ENCODE results near the gene INTS14. TPM values are rescaled to one million over a fixed set of nuclear protein-coding genes. Genes with fewer than 3 reads are reported as not detected.

Gene INTS14
- total and polyA plus RNA-seq, 2 of the 8 experiments (the other 6 are each of a cell fraction or from before 2014, with no cell fraction given), result 33.1 to 33.7 TPM

GRCh38 chr15:65540314-65540713 lies 70.6 kb downstream of the INTS14 start:
- no peaks in the 10 kb centered on the region; the same call in 1 of the 2 replicates for H3K79me1 ChIP-seq (ENCODE audit: low read depth, low read length)
- no peaks in the 10 kb centered on the region for H3K4me1 ChIP-seq (replicated peaks in 1 of 4; ENCODE audit: control insufficient read depth in 3 of 4, insufficient read depth in 4 of 4, low read length in 3 of 4)
- no peak overlapping the region for H2BK5ac ChIP-seq (ENCODE audit: low read depth, low read length)
- no peak overlapping the region for H4K91ac ChIP-seq (replicated peaks; ENCODE audit: insufficient read length, low read length)
- H2BK12ac ChIP-seq (ENCODE audit: low read depth, low read length), result no peak overlapping the region
- no peak overlapping the region for H3K18ac ChIP-seq (ENCODE audit: extremely low read depth, low read length)
- WGBS, 2 experiments (ENCODE audit: extremely low coverage in 1 of 2, insufficient coverage in 1 of 2, insufficient read length in 1 of 2, insufficient replicate concordance in 2 of 2, low coverage in 1 of 2, low lambda C conversion rate in 2 of 2, missing lambda C conversion rate in 1 of 2), result 85% methylated on average over 1 of the region's 1 CpG; no CpG with 5 or more reads in 1 of the 2 experiments
- peaks cover 0 to 3% (median 0%) of the 10 kb centered on the region in 4 experiments; a peak in 2 of 8 replicates for H3K36me3 ChIP-seq (ENCODE audit: control insufficient read depth in 2 of 4, insufficient read depth in 4 of 4, low read length in 3 of 4)
- no peak for TF ChIP-seq POU5F1 (IDR thresholded peaks at IDR 0.05; ENCODE audit: low read depth, low read length)
- no peak for TF ChIP-seq BCL11A (IDR thresholded peaks at IDR 0.05; ENCODE audit: low read depth in 2 of 2, low read length in 2 of 2)
- TF ChIP-seq ZNF274 (IDR thresholded peaks at IDR 0.05; ENCODE audit: borderline replicate concordance, extremely low read depth, low read length), result no peak
- no peak for TF ChIP-seq SAP30 (IDR thresholded peaks at IDR 0.05; ENCODE audit: insufficient read depth, insufficient replicate concordance, low read length)
- no peak for TF ChIP-seq GABPA (IDR thresholded peaks at IDR 0.05; ENCODE audit: borderline replicate concordance, insufficient read depth, low read length)
- TF ChIP-seq ATF2 (IDR thresholded peaks at IDR 0.05; ENCODE audit: low read length), result no peak
- TF ChIP-seq JUN (IDR thresholded peaks at IDR 0.05; ENCODE audit: low read depth, low read length), result no peak
- no peak for TF ChIP-seq MAFK (IDR thresholded peaks at IDR 0.05; ENCODE audit: low read depth, low read length)
- no peak for TF ChIP-seq CHD2 (IDR thresholded peaks at IDR 0.05; ENCODE audit: low read length)
- H4K20me1 ChIP-seq (replicated peaks in 1 of 2; ENCODE audit: control insufficient read depth in 1 of 2, insufficient read depth in 2 of 2, low read length in 2 of 2), result peaks cover 9 to 10% of the 10 kb centered on the region in 2 experiments
- H3K27ac ChIP-seq (ENCODE audit: low read depth, low read length), result no peak overlapping the region
- H3K14ac ChIP-seq (ENCODE audit: insufficient read length), result no peak overlapping the region
- H3K79me2 ChIP-seq (ENCODE audit: control insufficient read depth in 1 of 2, insufficient read depth in 2 of 2, low read length in 2 of 2), result peaks cover 11 to 91% of the 10 kb centered on the region in 2 experiments
- H3K27me3 ChIP-seq (replicated peaks in 1 of 4; ENCODE audit: control insufficient read depth in 3 of 4, extremely low read depth in 1 of 4, insufficient read depth in 3 of 4, low read length in 3 of 4), result no peaks in the 10 kb centered on the region
- H2BK20ac ChIP-seq (ENCODE audit: low read length), result no peak overlapping the region
- no peak overlapping the region for H3K23ac ChIP-seq (ENCODE audit: insufficient read length)
- H3K23me2 ChIP-seq (ENCODE audit: low read depth, low read length), result no peaks in the 10 kb centered on the region
- H3K56ac ChIP-seq (replicated peaks; ENCODE audit: insufficient read length, low read depth, low read length), result no peak overlapping the region
- no peak overlapping the region for H3K4me3 ChIP-seq (ENCODE audit: extremely low read depth in 1 of 4, insufficient read depth in 2 of 4, low read depth in 3 of 4, low read length in 4 of 4)
- no peak overlapping the region for H2BK15ac ChIP-seq (ENCODE audit: low read length)
- no peak overlapping the region for H2BK120ac ChIP-seq (replicated peaks; ENCODE audit: low read depth, low read length)
- H4K5ac ChIP-seq (ENCODE audit: insufficient read length, low read depth, low read length), result no peak overlapping the region
- FAIRE-seq (no peak), DNase-seq (ENCODE audit: low read depth in 1 of 2, low spot score in 2 of 2) (no peak)
- no peak overlapping the region for H3K4ac ChIP-seq (replicated peaks; ENCODE audit: insufficient read length, low read depth, low read length)
- H2AK5ac ChIP-seq (ENCODE audit: low read depth, low read length), result no peak overlapping the region
- ChIA-PET POLR2A (ENCODE audit: partially characterized antibody) (interaction anchor here (1.1 to 3.2 kb wide), 3 partner anchors 10 to 236 kb away, joined by 3 to 18 read pairs (median 3); partner anchors contain the start of genes HACD3 and RNU5B-1), CTCF (ENCODE audit: partially characterized antibody) (interaction anchor here (1.2 kb wide), 1 partner anchor 24 kb away, joined by 5 read pairs; no protein-coding TSS in a partner anchor)
- no peak overlapping the region for H3K4me2 ChIP-seq (ENCODE audit: insufficient read depth in 1 of 2, low read depth in 2 of 2, low read length in 2 of 2)
- H3K9me3 ChIP-seq (ENCODE audit: insufficient read depth in 2 of 2, low read depth in 1 of 2, low read length in 1 of 2), result no peaks in the 10 kb centered on the region
- H2AFZ ChIP-seq (ENCODE audit: low read length), result no peak overlapping the region
- H3K9ac ChIP-seq (replicated peaks in 1 of 4; ENCODE audit: extremely low read depth in 1 of 4, low read depth in 3 of 4, low read length in 3 of 4), result no peak overlapping the region
- H4K8ac ChIP-seq (ENCODE audit: extremely low read depth, insufficient read depth, low read length), result no peak overlapping the region
